OCI-LY1 (cell line): ENCODE data around the gene RCAN2.

Experiments
- H2AFZ ChIP-seq: fragments of 200-600 bp; sonication (generic), shearing (Covaris generic); 2 replicates; pipeline ENCODE4 v1.6.0; 2014; ENCODE audit warnings: antibody characterized with exemption, mild to moderate bottlenecking, low read length
- H3F3A ChIP-seq: fragments of 200-600 bp; sonication (generic), shearing (Covaris generic); 2 replicates; pipeline ENCODE4 v1.6.0; 2014; ENCODE audit warnings: mild to moderate bottlenecking, antibody characterized with exemption, low read length, moderate library complexity; ENCODE audit not compliant: insufficient read depth
- H3K27ac ChIP-seq: fragments of 200-600 bp; sonication (generic); 2 replicates; pipeline ENCODE4 v1.5.1; 2014; ENCODE audit warnings: low read length, mixed run types, mild to moderate bottlenecking, low read depth; ENCODE audit not compliant: poor library complexity, severe bottlenecking
- H3K27me3 ChIP-seq: fragments of 200-600 bp; sonication (generic); 2 replicates; pipeline ENCODE4 v1.6.0; 2014; ENCODE audit warnings: antibody characterized with exemption, mild to moderate bottlenecking, low read length, moderate library complexity; ENCODE audit not compliant: insufficient read depth
- H3K36me3 ChIP-seq: fragments of 200-600 bp; sonication (generic); 2 replicates; pipeline ENCODE4 v1.6.1; 2014; ENCODE audit warnings: mild to moderate bottlenecking, antibody characterized with exemption, low read length, moderate library complexity, mixed read lengths; ENCODE audit not compliant: insufficient read depth
- H3K4me1 ChIP-seq: fragments of 200-600 bp; sonication (generic); 2 replicates; pipeline ENCODE4 v1.5.1; 2014; ENCODE audit warnings: mild to moderate bottlenecking, low read length, moderate library complexity; ENCODE audit not compliant: insufficient read depth, severe bottlenecking
- H3K4me2 ChIP-seq: fragments of 200-600 bp; sonication (generic), shearing (Covaris generic); 2 replicates; pipeline ENCODE4 v1.6.1; 2014; ENCODE audit warnings: low read length
- H3K4me3 ChIP-seq: fragments of 200-600 bp; sonication (generic); 2 replicates; pipeline ENCODE4 v1.5.1; 2014; ENCODE audit warnings: low read length, low read depth, mild to moderate bottlenecking, mixed read lengths; ENCODE audit not compliant: poor library complexity, severe bottlenecking
- H3K79me2 ChIP-seq: fragments of 200-600 bp; shearing (Covaris generic); 2 replicates; pipeline ENCODE4 v1.6.1; 2016; ENCODE audit warnings: mixed run types, low read length, mixed read lengths; ENCODE audit not compliant: insufficient read depth
- H3K9ac ChIP-seq: fragments of 200-600 bp; sonication (generic), shearing (Covaris generic); 2 replicates; pipeline ENCODE4 v1.6.1; 2014; ENCODE audit warnings: mild to moderate bottlenecking, low read length, mixed read lengths
- H3K9me2 ChIP-seq: fragments of 200-600 bp; sonication (generic), shearing (Covaris generic); 2 replicates; pipeline ENCODE4 v1.6.1; 2014; ENCODE audit warnings: low read depth, mild to moderate bottlenecking, low read length, mixed read lengths
- H3K9me3 ChIP-seq: fragments of 200-600 bp; shearing (Covaris generic); 2 replicates; pipeline ENCODE4 v1.6.1; 2014; ENCODE audit warnings: low read length, mixed read lengths
- H4K20me1 ChIP-seq: fragments of 200-600 bp; sonication (generic), shearing (Covaris generic); 2 replicates; pipeline ENCODE4 v1.6.0; 2016; ENCODE audit warnings: mild to moderate bottlenecking, low read length; ENCODE audit not compliant: insufficient read depth
- CTCF ChIP-seq: fragments of 200-600 bp; sonication (generic), shearing (Covaris generic); IDR thresholded peaks from 2 replicates; pipeline ENCODE4 v1.5.1; 2017; ENCODE audit warnings: mild to moderate bottlenecking, antibody characterized with exemption, low read length, moderate library complexity, mixed read lengths
- EZH2 ChIP-seq: fragments of 200-600 bp; sonication (generic), shearing (Covaris generic); IDR thresholded peaks from 2 replicates; pipeline ENCODE4 v1.8.0; 2017; ENCODE audit warnings: borderline replicate concordance, mixed run types, mild to moderate bottlenecking, antibody characterized with exemption, low read length, moderate library complexity, mixed read lengths

RCAN2 gene

DNA sequence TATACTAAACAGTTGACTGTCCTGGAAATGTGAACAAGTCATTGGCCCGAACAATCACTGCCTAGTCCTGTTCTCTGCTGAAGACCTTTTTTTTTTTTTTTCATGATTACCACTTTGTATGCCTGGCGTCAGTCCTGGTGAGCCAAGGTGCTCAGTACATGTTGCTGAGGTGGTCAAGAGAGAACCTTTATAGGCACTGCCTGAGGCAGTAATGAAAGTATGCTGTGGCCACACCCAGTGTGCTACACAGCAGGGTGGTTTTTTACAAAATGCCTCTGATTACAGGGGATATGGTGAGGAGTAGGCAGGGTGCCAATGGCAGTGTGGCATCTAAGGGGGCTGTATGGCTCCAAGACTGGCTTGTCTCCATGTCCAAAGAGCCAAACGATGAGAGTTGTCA lies 185.4 kb downstream of the RCAN2 start:
- TF ChIP-seq CTCF (no peak), EZH2 (no peak)
- Histone ChIP-seq H3K79me2 (no peaks in the 10 kb centered on the region), H3K4me2 (no peak overlapping the region), H3K27me3 (no peaks in the 10 kb centered on the region), H3K9ac (no peak overlapping the region), H3K4me3 (no peak overlapping the region), H3K27ac (no peak overlapping the region), H3K9me2 (no peaks in the 10 kb centered on the region), H3K36me3 (no peaks in the 10 kb centered on the region), H3K9me3 (no peaks in the 10 kb centered on the region), H3K4me1 (no peaks in the 10 kb centered on the region), H4K20me1 (no peaks in the 10 kb centered on the region), H2AFZ (no peak overlapping the region), H3F3A (no peaks in the 10 kb centered on the region)

DNA sequence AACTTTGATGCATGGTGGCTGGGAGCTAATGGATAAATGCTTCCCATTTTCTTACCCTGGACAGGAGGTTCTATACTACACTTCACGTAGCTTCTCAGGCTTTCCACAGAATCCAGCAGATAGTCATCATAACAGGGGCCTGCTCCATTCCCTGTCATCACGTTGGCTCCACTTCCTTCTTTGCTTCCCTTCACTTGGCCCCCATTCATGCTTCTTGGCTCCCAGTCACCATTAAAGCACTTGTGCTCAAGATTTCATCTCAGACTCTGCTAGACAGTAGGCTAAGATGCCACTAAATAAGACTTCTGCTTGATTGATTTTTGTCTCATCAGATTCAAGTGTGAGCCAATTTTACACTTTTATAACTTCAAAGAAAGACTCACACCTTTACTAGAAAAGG lies 186.0 kb downstream of the RCAN2 start:
- Histone ChIP-seq H3K4me1 (no peaks in the 10 kb centered on the region), H3K4me2 (no peak overlapping the region), H3K36me3 (no peaks in the 10 kb centered on the region), H3K27ac (no peak overlapping the region), H3K9ac (no peak overlapping the region), H2AFZ (no peak overlapping the region), H3K4me3 (no peak overlapping the region), H3K27me3 (no peaks in the 10 kb centered on the region), H4K20me1 (no peaks in the 10 kb centered on the region), H3K9me3 (no peaks in the 10 kb centered on the region), H3F3A (no peaks in the 10 kb centered on the region), H3K9me2 (no peaks in the 10 kb centered on the region), H3K79me2 (no peaks in the 10 kb centered on the region)
- TF ChIP-seq CTCF = no peak
- no peak for TF ChIP-seq EZH2

DNA sequence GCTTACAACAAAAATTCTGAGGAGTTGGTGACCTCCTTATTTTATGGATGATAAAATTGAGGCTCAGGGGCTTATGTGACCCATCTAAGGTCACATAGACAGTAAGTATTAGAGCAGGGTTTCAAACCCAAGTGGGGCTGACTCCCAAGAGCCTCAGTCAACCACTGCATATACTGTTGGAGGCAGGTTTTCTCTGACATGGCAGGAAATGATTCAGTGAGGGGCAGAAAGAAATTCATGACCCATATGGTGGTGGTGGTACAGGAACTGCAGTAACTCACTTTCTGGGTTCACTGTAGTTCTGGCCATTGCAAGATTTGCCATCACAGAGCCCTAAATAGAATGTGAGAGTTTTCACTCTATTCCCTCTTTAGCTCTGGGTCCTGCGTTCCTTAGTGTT lies 188.4 kb downstream of the RCAN2 start:
- H3K9me2 ChIP-seq = no peaks in the 10 kb centered on the region
- H3K36me3 ChIP-seq = no peaks in the 10 kb centered on the region
- no peak overlapping the region for H3K4me3 ChIP-seq
- H3K27me3 ChIP-seq = no peaks in the 10 kb centered on the region
- no peak overlapping the region for H3K9ac ChIP-seq
- H3K27ac ChIP-seq = no peak overlapping the region
- H3F3A ChIP-seq = no peaks in the 10 kb centered on the region
- no peak overlapping the region for H2AFZ ChIP-seq
- H3K9me3 ChIP-seq = no peaks in the 10 kb centered on the region
- TF ChIP-seq EZH2 (no peak), CTCF (no peak)
- H3K4me2 ChIP-seq = no peak overlapping the region
- H3K79me2 ChIP-seq = no peaks in the 10 kb centered on the region
- no peaks in the 10 kb centered on the region for H4K20me1 ChIP-seq
- no peaks in the 10 kb centered on the region for H3K4me1 ChIP-seq
